Renal pelvis (tissue), 4 donors: ENCODE results near the gene HSF4. TPM values are rescaled to one million over a fixed set of nuclear protein-coding genes. Genes with fewer than 3 reads are reported as not detected.

Source experiments
- DNase-seq: peaks from one replicate; pipeline ENCODE4 v3.0.0-alpha.2; 2013
- polyA plus RNA-seq, 3 donors: library from polyadenylated mRNA; unstranded; fragments of 120-200 nt; gene quantifications; one replicate each; pipeline ENCODE4 v1.2.1, GENCODE V29; 2013; ENCODE audit not compliant: insufficient read length in 3 of 3

HSF4 gene
- polyA plus RNA-seq, 3 donors, result 1.2 to 3.1 (median 2.9) TPM

DNA sequence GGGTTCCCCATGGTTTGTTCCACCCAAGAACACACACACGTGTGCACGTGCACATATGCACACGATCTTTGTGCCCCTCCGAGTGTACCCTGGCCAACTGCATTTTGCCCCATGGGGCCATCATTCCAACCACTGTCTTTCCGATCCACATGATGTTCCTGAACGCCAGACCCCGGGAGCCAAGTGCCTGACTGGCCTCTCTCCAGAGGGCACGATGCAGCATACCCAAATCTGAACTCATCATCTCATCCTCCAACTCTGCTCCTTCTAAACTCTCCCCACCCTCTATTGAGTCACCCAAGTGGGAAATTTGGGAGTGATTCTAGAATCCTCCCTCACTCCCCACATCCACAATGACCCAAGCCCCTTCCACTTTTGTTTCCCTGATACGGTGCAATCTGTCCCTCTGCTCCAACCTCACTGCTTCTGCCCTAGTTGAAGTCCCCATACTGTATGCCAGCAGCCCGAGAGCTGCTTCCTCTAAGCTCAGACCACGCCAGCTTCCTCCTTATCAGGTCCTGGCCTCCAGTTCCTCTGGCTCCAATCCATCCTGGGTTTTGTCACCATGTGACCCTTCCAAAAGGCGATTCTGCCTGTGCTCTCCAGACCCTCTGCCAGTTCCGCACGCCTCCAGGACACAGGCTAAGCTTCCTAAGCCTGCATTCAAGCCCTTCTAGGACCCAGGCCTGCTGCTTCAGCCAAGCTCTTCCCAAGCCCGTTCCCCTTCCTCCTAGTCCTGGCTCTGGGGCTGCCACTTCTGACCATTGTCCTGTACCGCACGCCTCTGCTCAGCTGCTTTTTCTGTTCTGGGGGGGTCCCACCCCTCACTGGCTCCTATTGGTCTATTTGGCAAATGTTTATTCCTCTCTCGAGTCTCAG is 52.3 kb downstream of the HSF4 start:
- DNase-seq, result no peak

Other genes starting within 250 kb of the HSF4 start
- gene CDH16, start 245.9 kb upstream of the HSF4 start, polyA plus RNA-seq, result 100 to 1,000 TPM; 267 to 319 (median 317) TPM
- 1 to 10 TPM; 2.4 to 3.3 (median 2.8) TPM for gene RRAD, start 239.2 kb upstream of the HSF4 start, polyA plus RNA-seq
- gene CIAO2B, start 230.3 kb upstream of the HSF4 start, polyA plus RNA-seq, result 100 to 1,000 TPM in 1 of 3 donors, 10 to 100 TPM in 2; 95.1 to 102 (median 99.3) TPM
- gene CES2, start 229.2 kb upstream of the HSF4 start, polyA plus RNA-seq, result 10 to 100 TPM; 42.7 to 50.2 (median 45.3) TPM
- gene CES3, start 203.5 kb upstream of the HSF4 start, polyA plus RNA-seq, result 1 to 10 TPM; 2.4 to 4.6 (median 4.1) TPM
- 10 to 100 TPM in 2 of 3 donors, 1 to 10 TPM in 1; 7.3 to 13.1 (median 12.2) TPM for gene CES4A, start 176.2 kb upstream of the HSF4 start, polyA plus RNA-seq
- 10 to 100 TPM; 65.4 to 70.1 (median 67.9) TPM for gene CBFB, start 135.6 kb upstream of the HSF4 start, polyA plus RNA-seq
- gene PHAF1, start 54.8 kb upstream of the HSF4 start, polyA plus RNA-seq, result 10 to 100 TPM; 20.7 to 29.5 (median 28.7) TPM
- 10 to 100 TPM in 1 of 3 donors, 1 to 10 TPM in 2; 8.1 to 11.9 (median 8.2) TPM for gene B3GNT9, start 13.7 kb upstream of the HSF4 start, polyA plus RNA-seq
- 1 to 10 TPM; 6.4 to 6.9 (median 6.6) TPM for gene TRADD, start 4.8 kb upstream of the HSF4 start, polyA plus RNA-seq
- 1 to 10 TPM; 1.4 to 2.9 (median 2.2) TPM for gene FBXL8, start 4.8 kb upstream of the HSF4 start, polyA plus RNA-seq
- 1 to 10 TPM; 4.1 to 9.5 (median 7.6) TPM for gene NOL3, start 5.8 kb downstream of the HSF4 start, polyA plus RNA-seq
- 10 to 100 TPM; 34.7 to 53.0 (median 50.1) TPM for gene MATCAP1, start 19.2 kb downstream of the HSF4 start, polyA plus RNA-seq
- gene EXOC3L1, start 25.4 kb downstream of the HSF4 start, polyA plus RNA-seq, result 1 to 10 TPM; 6.5 to 7.2 (median 6.7) TPM
- gene E2F4, start 27.4 kb downstream of the HSF4 start, polyA plus RNA-seq, result 10 to 100 TPM; 65.5 to 72.7 (median 65.9) TPM
- gene ELMO3, start 34.4 kb downstream of the HSF4 start, polyA plus RNA-seq, result 1 to 10 TPM; 6.7 to 7.0 (median 6.9) TPM
- gene TMEM208, start 62.4 kb downstream of the HSF4 start, polyA plus RNA-seq, result 10 to 100 TPM; 40.1 to 49.4 (median 45.5) TPM
- 10 to 100 TPM; 45.1 to 48.9 (median 47.5) TPM for gene FHOD1, start 82.7 kb downstream of the HSF4 start, polyA plus RNA-seq
- gene SLC9A5, start 84.2 kb downstream of the HSF4 start, polyA plus RNA-seq, result 1 to 10 TPM; 2.7 to 6.3 (median 5.6) TPM
- 10 to 100 TPM; 12.0 to 17.5 (median 13.8) TPM for gene PLEKHG4, start 114.8 kb downstream of the HSF4 start, polyA plus RNA-seq
- 1 to 10 TPM; 1.1 to 3.1 (median 2.9) TPM for gene KCTD19, start 162.0 kb downstream of the HSF4 start, polyA plus RNA-seq
- gene LRRC36, start 162.1 kb downstream of the HSF4 start, polyA plus RNA-seq, result 1 to 10 TPM; 2.9 to 9.9 (median 8.1) TPM
- gene TPPP3, start 228.8 kb downstream of the HSF4 start, polyA plus RNA-seq, result 10 to 100 TPM; 64.7 to 71.8 (median 69.9) TPM